NCI-H526 (cell line): ENCODE data around the gene WRAP73.
A peak's percentile ranks its signal among the peaks of the same experiment; 100 is the strongest.

Experiments used
- DNase-seq, 2 experiments: peaks; one replicate each; lab custom pipeline; 2025; lab: John Stamatoyannopoulos, UW

WRAP73 gene

DNA sequence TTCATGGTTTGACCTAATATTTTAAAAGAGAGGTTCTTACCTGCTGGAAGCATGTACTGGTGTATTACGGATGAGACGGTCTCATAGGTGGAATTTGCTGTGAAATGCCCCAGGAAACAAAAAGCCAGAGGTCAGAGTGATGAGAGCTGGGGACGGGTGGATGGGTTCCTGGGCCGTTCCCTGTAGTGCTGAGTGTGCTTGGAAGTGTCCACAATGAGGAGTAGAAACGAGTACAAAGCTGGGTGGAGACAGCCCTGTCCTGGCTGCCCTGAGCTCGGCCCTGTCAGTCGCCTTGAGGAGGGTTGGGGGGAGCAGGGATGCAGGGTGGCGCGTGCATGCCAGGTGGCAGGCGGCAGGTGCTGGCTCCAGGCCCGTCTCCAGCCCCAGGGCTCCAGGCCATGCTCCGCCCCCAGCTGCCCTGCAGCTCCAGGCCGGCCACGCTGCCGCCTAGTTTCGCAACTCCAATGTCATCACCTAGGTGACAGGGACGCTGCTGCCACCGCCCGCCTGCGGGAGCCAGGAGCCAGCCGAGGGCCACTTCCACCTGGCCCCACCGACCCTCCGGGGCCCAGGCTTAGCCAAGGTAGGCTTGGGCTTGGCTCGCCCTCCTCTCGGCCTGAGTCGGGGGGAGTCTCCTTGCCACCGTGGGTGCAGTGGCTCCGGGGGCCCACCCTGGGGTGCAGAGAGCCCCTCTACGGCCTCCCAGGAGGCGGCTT, 18.8 kb upstream of the WRAP73 start:
- DNase-seq: peak; percentile 60 to 93

- DNase-seq: no peak
Measured at GRCh38 chr1:3668148-3668547, 18.2 kb upstream of the WRAP73 start.

DNA sequence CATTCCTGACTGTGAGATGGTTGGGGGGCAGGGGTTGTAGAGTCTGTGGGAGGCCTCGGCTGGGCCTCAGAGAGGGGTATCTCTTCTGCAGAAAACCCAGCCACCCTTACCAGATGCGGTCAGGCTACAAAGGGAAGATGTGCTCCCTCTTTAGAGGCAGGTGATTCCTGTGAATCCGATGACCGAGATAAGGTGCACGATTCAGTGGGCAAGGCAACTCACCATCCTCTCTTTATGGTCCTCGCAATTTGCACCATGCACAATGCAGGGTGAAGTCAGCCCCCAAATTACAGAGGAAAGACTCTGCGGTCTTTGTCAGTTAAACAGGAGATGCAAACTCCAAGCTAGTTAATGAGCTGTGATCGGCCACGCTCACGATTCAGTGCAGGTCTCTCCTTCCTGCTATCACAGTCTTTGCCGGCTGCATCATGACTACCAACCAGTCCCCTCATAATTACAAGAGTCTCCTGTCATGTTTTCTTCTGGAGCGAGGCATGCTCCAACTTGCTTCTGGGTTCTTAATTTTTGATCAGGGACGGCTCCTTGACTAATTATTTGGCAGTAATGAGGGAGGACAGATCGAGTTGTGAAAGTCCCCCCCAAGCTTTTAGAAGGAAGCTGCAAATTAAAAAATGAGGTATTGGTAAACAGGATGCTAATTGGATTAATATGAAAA, 14.9 kb upstream of the WRAP73 start:
- peak; percentile 78 to 81 for DNase-seq

DNA sequence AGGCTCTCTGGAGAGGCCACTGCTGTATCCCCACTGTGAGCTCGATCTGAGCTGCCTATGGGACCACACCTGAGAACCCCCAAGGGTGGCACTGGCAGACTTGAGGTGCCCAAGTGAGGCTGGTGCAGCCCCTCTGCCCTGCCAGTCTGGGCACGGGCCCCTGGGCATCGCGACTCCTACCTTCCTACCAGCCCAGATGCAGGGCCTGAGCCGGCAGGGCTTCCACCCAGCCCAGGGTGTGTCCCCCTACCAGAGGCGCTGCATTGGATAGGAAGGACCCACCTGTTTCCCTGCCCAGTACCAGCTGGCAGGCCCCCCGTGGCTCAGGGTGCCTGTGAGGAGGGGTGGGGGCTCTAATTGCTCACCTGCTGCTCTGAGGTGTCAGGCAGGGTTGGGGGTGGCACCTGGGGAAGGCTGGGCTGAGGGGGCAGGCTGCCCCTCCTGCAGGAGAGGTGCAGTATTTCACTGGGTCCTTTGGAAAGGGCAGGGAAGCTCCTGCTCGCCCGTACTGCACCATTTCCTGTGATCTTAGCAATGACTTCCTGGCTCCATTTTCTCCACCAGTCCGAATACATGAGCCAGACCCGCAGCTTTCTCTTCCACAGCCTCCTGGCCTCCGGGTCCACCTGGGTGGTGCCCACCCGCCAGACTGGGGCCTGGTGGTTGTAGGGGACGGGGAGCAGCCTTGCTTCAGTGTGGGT, 14.2 kb upstream of the WRAP73 start:
- DNase-seq: peak; percentile 23 to 61

DNA sequence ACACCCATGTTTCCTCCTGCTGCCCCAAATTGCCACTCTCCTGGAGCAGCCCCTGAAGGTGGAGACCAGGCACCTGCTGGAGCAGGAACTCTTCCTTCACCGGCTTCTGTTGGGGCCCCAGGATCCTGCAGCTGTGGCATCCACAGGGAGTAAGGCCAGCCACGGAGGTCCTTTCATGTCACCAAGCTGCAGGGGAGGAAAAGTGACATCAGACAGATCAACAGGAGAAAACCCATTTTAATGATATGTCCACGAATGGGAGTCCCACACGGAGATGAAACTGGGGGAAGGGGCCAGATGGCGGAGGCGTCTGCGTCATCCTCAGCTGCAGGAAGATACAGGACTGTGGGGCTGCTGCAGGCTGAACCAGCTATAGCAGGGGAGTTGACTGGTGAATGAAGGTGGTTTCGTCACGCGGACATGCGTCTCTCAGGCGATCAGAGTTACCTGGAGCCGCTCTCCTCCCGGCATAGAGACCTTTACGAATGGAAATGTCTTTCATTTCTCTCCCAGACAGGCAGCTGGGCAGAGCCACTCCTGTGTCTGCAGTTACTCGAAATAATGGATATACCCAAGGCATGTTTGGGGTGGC, 12.3 kb upstream of the WRAP73 start:
- DNase-seq: no peak

DNA sequence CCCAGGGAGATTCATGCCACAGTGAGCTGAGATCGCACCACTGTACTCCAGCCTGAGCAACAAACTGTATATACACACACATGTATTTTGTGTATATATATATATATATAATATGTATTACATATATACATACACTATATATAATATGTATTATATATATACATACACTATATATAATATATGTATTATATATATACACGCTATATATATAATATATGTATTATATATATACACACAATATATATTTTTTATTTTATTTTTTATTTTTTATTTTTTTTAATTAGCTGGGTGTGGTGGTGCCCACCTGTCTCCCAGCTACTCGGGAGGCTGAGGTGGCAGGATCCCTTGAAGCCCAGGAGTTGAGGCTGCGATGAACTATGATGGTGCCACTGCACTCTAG, 11.7 kb upstream of the WRAP73 start:
- no peak for DNase-seq

- no peak for DNase-seq
Measured at GRCh38 chr1:3660704-3661103, 10.8 kb upstream of the WRAP73 start.

- no peak for DNase-seq
Measured at GRCh38 chr1:3659093-3659492, 9.2 kb upstream of the WRAP73 start.

- DNase-seq: no peak
Measured at GRCh38 chr1:3658231-3658615, 8.3 kb upstream of the WRAP73 start.

GRCh38 chr1:3657578-3658230, 7.8 kb upstream of the WRAP73 start:
- DNase-seq: no peak

DNA sequence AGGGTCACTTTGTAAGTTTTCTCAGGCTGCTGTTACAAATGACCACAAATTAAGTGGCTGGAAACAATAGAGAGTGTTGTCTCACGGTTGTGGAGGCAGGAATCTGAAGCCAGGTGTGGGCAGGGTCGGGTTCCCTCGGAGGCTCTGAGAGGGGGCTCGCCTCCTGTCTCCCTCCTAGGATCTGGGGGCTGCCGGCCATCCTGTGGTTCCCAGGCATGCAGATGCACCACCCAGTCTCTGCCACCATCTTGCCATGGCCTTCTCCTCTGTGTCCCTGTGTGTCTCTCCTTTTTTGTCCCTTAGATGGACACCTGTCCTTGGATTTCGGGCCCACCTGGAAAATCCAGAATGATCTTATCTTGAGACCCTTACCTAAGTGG, 7.2 kb upstream of the WRAP73 start:
- no peak for DNase-seq

DNA sequence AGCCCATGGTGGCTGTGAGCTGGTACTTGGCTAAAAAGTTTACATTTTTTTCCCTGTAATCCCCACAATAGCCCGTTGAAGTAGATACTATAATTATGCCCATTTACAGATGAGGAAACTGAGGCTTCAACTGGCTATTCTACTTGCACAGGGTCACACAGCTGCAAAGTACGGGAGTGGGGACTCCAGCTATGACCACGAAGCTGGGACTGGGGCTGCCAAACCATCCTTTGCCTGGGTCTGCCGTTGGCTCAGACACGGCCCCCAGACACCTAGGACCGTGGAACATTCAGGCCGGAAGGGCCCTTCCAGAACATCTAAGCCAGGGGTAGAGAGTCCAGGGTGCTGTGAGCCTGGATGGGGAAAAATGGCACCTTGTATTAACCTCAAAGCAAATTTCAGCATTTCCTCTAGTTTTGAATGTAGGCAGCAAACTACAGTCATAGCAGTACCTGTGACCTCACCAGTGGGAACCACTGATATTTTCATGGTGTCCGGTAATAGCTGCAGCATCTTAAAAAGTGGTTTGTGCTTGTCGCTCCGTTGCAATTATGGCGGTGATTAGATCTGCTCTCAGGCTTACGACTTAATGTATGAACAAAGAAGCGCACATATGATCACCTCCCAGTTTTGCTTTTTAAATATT, 6.7 kb upstream of the WRAP73 start:
- no peak for DNase-seq

GRCh38 chr1:3654549-3655281, 4.8 kb upstream of the WRAP73 start:
- DNase-seq: no peak

DNA sequence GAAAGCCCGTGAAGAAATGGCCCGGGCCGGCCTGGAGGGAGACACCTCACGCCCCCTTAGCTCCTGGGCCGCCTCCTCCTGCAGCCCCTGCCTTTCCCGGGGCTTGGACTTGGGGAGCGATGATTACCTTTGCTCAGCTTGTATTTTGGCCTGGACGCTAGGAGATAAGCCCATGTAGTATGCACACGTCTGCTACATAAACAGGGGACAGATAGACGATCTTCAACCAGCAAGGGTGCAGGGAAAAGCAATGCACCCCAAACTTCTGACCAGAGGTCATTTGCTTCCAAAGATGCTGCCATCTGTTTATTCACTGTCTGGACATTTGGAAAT, 3.3 kb upstream of the WRAP73 start:
- peak in 1 of 2 experiments; percentile 56 for DNase-seq

- peak; percentile 46 to 83 for DNase-seq
Measured at GRCh38 chr1:3652548-3653285, 2.8 kb upstream of the WRAP73 start.

GRCh38 chr1:3651930-3652547, 2.1 kb upstream of the WRAP73 start, which contains the start of gene TP73:
TSS of gene TP73 (plus strand) at chr1:3652516. CDS start at chr1:3682366, 29,850 bp downstream.
- peak in 1 of 2 experiments; percentile 83 for DNase-seq

DNA sequence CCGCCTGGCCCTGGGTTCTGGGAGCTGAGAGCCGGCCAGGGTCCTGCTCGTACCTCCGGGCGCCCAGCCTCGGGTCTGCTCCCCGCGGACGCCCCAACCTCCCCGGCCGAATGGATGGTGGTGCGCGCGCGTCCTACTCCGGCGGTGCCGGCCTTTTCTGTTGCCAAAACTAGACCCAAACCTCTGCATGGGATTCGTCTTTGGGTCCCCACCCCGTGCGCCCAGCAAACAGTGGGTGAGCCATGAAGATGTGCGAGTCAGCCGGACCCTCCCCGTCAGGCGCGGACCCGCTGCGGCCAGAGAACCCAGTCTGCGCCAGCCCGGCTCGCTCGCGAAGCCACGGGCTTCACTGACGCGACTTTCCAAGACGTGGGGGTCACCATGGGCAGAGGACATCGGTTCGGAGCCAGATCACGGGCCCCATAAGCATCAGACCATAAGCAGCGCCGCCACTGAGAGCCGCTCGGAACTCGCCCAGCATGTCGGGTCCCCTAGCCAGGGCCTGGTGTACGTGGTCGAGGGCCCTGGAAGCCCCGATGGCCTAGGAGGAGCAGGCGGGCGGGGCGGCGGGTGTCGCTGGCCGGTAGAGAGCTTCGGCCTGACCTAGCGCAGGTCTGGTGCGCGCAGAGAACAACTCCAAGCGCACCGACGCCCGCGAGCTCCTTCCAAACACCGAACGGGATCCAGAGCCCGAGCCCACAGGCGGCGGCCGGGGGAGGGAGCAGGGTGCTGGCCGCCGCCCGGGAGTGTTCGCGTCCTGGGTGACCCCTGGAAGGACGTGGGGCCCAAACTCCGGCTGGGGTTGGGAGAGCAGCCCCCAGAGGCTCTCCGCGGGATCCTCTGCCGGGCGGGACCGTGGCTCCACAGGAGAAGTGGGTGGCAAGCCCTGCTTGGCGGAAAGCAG, 1.4 kb upstream of the WRAP73 start:
- no peak for DNase-seq

GRCh38 chr1:3650248-3651025, 534 bp upstream of the WRAP73 start:
- no peak for DNase-seq
